ENCODE measurements around the gene LEFTY1.
A peak's percentile ranks its signal among the peaks of the same experiment; 100 is the strongest.

Gene LEFTY1

GRCh38 chr1:225871359-225872074 lies 17.4 kb downstream of the LEFTY1 start:
- no peak for DNase-seq

GRCh38 chr1:225870911-225871310 lies 18.0 kb downstream of the LEFTY1 start:
- no peak for DNase-seq

GRCh38 chr1:225868631-225869330 lies 20.2 kb downstream of the LEFTY1 start:
- DNase-seq = no peak

GRCh38 chr1:225866981-225867380 lies 22.0 kb downstream of the LEFTY1 start:
- DNase-seq = no peak

GRCh38 chr1:225866061-225866837 lies 22.7 kb downstream of the LEFTY1 start:
- DNase-seq = peak; percentile 80

GRCh38 chr1:225865514-225865913 lies 23.4 kb downstream of the LEFTY1 start:
- DNase-seq = no peak

- no peak for DNase-seq
Measured at GRCh38 chr1:225863167-225863566, 25.8 kb downstream of the LEFTY1 start.

- no peak for DNase-seq
Measured at GRCh38 chr1:225862581-225862950, 26.4 kb downstream of the LEFTY1 start.

GRCh38 chr1:225861834-225862580 lies 26.9 kb downstream of the LEFTY1 start:
- DNase-seq = no peak

- DNase-seq = no peak
Measured at GRCh38 chr1:225860876-225861441, 28.0 kb downstream of the LEFTY1 start.

GRCh38 chr1:225860107-225860506 lies 28.8 kb downstream of the LEFTY1 start:
- DNase-seq = no peak

GRCh38 chr1:225859151-225859550 lies 29.8 kb downstream of the LEFTY1 start:
- DNase-seq = no peak

GRCh38 chr1:225857256-225857655 lies 31.7 kb downstream of the LEFTY1 start:
- no peak for DNase-seq

- DNase-seq = no peak
Measured at GRCh38 chr1:225855503-225856300, 33.2 kb downstream of the LEFTY1 start.

- no peak for DNase-seq
Measured at GRCh38 chr1:225853441-225853840, 35.5 kb downstream of the LEFTY1 start.

- DNase-seq = no peak
Measured at GRCh38 chr1:225852413-225853124, 36.4 kb downstream of the LEFTY1 start.

- no peak for DNase-seq
Measured at GRCh38 chr1:225851805-225852204, 37.1 kb downstream of the LEFTY1 start.

GRCh38 chr1:225850370-225850769 lies 38.6 kb downstream of the LEFTY1 start:
- no peak for DNase-seq

- no peak for DNase-seq
Measured at GRCh38 chr1:225849925-225850324, 39.0 kb downstream of the LEFTY1 start.

- no peak for DNase-seq
Measured at GRCh38 chr1:225848030-225848955, 40.7 kb downstream of the LEFTY1 start.

Data from stimulated activated CD4-positive, alpha-beta T cell treated with anti-CD3 and anti-CD28 coated beads, Interleukin-1b, Interleukin-23, amount 100 ng/mL, for 48 hours (primary cell).